ENCODE data around the gene KCNQ1. TPM values are rescaled to one million over a fixed set of nuclear protein-coding genes. Genes with fewer than 3 reads are reported as not detected.

The KCNQ1 gene
- polyA plus RNA-seq, 10 donors: 1.2 to 3.6 (median 2.4) TPM

- DNase-seq: no peak
These were observed 284.0 kb downstream of the KCNQ1 start for GRCh38 chr11:2728663-2729332.

- DNase-seq: no peak
These were observed 285.0 kb downstream of the KCNQ1 start for GRCh38 chr11:2729841-2730240.

DNA sequence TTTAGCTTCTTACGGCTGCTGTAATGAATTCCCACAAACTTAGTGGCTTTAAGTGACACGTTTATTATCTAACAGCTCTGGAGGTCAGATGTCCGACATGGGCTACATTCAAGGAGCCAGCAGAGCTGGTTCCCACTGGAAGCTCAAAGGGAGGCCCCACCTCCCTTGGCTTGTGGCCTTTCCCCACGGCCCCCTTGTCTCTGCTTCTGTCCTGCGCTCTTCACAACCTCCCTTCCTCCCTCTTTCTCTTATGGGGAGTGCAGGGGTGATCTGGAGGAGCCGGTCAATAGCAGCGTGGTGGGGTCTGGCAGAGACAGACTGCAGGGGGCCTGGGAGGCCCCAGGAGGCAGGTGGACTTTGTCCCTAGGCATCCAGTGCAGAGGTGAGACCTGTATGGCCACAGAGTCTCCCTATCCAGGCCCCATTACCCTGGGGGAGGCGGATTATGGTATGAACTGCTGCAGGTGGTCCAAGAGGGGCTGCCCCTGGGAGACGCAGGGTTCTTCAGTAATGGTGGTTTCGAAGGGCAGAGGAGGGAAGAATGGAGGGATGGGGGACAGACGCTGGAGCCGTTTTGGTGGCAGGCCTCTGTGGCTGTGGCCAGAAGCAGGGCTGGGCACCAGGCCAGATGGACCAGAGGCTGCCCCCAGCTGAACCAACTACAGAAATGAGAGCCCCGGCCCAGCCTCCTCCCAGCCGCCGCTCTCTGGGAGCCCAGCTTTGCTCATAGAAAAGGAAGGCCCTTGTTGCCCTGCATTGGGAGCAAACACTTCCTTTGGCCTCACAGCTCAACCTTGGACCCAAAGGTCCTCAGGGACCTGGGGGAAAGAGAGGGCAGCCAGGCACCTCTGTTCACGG is 285.7 kb downstream of the KCNQ1 start:
- peak in 1 of 3 donors; percentile 33 for DNase-seq

GRCh38 chr11:2731130-2732125 is 286.6 kb downstream of the KCNQ1 start:
- DNase-seq: peak in 1 of 3 donors; percentile 18

- peak in 1 of 3 donors; percentile 11 for DNase-seq
These were observed 287.6 kb downstream of the KCNQ1 start for GRCh38 chr11:2732261-2732939.

GRCh38 chr11:2732940-2733628 is 288.3 kb downstream of the KCNQ1 start:
- DNase-seq: no peak

GRCh38 chr11:2734181-2735052 is 289.6 kb downstream of the KCNQ1 start:
- no peak for DNase-seq

DNA sequence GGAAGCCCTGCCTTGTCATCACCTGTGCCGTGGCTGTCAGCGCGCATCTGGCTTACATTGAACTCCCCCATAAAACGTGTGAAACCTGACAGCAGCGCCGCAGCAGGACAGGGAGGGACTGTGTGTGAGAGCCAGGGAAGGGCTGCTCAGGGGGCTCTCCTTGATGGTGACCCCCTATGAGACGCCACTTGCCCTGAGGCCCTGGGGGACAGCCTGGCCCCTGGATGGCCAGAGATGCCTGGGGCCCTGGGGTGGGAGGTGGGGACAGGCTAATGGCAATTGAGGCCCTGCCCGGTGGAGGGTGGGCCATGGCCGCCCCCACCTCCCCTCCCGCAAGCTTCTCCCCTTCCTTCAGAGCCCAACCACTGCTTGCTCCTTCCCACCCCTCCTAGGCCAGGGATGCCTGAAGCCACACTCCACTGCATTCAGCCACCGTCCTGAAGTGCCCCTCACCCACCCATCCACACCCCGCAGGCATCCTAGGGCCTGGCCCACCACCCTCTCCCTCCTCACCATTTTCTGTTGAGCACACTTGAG is 290.3 kb downstream of the KCNQ1 start:
- DNase-seq: no peak

GRCh38 chr11:2736577-2737225 is 291.9 kb downstream of the KCNQ1 start:
- DNase-seq: no peak

DNA sequence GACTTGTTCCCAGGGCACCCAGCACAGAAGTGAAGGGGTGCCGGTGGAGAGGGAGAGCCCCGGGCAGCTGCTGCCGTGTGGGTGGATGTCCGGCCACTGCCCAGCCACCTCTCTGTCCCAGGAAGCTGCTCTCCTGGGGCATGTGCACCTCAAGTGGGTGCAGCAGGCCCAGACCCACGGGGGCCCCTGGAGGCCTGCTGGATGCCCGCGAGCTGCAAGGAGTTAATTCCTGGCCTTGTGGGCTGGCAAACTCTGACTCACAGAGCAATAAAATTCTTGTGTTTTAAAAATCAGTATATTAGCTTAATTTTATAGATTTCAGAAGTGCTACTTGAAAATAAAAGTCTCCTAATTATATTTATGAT is 292.4 kb downstream of the KCNQ1 start:
- DNase-seq: no peak

- no peak for DNase-seq
These were observed 293.1 kb downstream of the KCNQ1 start for GRCh38 chr11:2737866-2738265.

DNA sequence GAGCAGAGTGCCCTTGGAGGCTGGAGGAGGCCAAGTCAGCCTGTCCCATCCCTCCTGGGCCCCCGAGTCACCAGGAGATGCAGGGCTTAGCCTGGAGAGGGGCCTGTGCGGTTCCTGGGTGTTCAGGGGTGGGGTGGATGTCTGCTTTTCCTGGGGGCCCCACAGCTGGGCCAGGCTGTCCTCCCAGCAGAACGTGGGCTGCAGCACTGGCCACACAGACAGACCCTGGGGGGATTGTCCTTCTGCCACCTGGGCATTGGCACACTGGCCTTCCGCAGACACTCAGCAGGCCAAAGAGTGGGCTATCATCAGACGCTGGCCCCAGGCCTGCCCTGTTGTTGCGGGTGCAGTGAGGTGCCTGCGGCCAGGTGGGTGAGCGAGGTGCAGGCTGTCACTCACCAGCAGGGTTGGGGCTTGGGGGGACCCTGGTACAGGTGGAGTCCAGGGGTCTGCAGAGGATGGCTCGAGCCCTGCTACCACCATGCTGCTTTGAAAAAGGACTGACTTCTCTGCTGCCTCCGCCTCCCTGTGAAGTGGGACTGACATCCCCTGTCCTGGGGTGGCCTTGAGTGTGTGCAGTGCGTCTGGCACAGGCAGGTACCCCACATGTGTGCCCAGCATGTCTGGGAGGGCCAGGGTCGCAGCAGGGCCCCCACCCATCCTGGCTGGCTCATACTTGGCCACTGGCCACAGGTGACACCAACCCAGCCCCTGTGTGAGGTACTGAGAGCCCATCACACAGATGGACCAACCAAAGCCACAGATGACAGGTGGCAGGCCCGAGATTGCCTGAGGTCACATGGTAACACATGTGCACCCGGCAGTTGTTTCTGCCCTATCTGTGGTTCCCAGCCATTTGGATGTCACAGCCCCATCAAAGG is 294.0 kb downstream of the KCNQ1 start:
- no peak for DNase-seq

GRCh38 chr11:2739531-2740274 is 294.9 kb downstream of the KCNQ1 start:
- no peak for DNase-seq

DNA sequence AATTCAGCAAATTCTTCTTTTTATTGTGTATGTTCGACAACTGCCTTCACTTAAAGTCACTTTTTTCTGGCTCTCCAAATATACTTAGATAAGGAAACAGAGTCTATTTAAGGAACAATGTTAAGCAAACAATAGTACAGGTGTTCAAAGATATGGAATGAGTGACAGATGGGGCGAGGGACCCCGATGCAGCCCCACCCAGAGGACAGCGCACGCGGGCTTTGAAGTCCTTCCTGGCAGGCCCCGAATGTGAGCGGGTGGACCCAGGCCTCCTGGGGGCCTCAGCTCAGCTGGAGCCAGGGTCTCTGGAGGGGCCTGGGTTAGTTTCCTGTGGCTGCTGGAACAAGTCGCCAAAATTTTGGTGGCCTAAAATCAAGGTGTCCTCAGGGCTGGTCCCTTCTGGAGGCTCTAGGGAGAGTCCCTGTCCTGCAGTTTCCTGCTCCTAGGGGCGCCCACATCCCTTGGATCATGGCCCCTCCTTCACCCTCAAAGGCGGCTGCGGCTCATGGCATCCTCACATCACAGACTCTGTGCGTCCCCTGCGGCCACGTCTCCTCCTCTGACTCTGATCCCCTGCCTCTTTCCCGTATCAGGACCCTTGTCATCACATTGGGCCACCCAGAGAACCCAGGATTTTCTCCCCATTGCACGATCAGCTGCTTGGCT is 295.6 kb downstream of the KCNQ1 start:
- no peak for DNase-seq

- no peak for DNase-seq
These were observed 296.2 kb downstream of the KCNQ1 start for GRCh38 chr11:2741006-2741376.

DNA sequence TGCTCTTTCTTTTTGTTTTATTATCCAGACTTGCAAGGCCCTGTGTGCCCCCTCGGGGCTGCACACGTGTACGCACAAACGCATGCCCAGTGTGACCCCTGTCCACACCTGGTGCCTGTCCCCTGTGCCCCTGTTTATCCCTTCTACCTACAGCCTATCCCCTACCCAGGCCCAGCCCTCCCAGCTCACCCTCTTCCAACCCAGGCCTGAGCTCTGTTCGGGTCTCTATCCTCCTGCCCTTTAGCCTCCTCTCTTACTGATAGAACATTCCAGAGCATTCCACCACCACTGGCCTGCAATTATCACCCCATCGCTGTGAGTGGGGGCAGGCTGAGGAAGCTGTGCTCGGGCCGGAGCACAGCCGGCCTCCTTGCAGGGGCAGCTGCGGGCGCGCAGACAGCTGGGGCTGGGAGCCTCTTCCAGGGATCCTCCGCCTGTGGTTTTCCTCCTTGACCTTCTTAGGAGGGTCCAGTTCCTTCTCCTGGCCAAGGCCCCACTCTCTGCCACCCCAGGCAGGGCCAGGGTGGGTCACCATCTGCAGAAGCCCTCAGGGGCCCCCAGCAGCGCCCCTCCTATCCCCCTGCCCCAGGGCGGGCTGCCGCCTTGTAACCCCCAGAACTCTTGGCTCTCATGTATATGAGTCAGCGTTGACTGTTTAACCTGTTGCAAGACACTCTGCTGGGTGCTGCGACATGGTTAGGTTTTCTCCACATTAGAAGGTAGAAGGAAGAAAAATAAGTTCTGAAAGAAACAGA is 296.7 kb downstream of the KCNQ1 start:
- peak in 1 of 3 donors; percentile 75 for DNase-seq

Data from muscle of back (tissue), 11 donors.